Left hindlimb (tissue), 1 donor: ENCODE results near the gene SDSL.
A peak's percentile ranks its signal among the peaks of the same experiment; 100 is the strongest.

Source experiments
- DNase-seq: peaks from one replicate; pipeline ENCODE4 v3.0.0-alpha.2; 2018

SDSL gene

DNA sequence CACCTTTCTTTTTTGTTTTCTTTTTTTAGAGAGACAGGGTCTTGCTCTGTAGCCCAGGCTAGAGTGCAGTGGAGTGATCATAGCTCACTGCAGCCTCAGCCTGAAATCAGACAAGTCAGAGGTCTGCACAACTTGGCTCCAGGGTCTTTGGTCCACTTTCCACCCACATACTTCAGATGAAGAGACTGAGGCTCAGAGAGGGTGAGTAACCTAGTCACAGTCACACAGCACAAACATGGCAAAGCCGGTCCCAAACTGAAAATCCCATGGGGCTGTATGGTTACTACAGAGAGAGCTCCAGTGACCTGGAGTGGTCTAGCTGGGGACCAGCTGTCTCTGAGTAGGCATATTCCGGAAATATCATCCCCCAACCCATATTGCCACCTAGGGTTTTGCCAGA lies 30.3 kb downstream of the SDSL start:
- no peak for DNase-seq

DNA sequence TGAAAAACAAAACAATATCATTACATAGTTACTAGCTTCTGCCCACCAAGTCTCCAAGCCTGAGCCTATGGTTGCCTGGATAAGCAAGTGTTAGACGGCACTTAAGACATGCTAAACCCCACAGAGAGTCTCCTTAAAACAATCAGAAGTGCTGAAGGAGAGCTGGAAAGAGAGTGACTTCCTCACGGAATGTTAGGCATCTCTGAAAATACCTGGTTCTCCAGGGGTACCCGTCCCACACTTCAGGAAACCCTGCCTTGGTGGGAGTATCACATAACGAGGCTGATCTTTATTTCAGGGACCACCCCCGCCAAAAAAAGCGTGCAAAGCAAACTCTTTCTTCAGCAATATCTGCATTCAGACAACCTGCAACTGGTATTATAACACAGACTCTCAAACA lies 31.1 kb downstream of the SDSL start:
- DNase-seq: no peak

DNA sequence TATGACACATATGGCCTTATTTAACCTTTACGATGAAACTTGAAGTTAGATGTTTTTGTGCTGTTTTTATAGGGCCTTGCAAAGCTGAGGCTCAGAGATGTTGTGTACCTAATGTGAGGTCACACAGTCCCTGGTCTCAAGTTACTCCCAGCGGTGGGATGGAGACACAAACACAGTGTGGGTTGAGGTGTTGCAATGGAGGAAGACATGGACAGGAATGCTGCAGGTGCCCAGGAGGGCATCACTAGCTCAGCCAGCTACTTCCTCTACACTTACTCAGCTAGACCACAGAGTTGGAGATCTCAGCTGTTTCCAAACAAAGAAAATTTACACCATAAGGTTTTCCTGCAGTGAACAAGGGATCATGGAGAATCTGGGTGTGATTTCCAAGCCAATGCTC lies 34.0 kb downstream of the SDSL start:
- DNase-seq: no peak

DNA sequence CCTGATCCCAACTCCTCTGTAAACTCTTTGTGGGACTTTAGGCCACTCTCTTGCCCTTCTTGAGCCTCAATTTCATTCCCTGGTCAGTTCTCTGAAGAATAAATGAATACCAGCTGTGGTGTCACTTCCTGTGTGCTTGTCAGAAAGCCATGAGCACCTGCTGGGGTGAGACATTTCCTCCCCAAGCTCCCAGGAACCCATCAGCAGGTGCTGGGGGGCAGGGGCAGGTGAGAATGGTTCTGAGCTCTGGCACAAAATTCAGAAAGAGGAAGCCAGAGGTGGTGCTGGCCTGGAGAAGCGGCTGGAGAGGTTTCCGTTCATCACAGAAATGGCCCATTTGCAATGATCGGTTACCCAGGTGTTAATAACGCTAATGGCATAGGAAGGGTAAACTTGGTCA lies 34.6 kb downstream of the SDSL start:
- no peak for DNase-seq

DNA sequence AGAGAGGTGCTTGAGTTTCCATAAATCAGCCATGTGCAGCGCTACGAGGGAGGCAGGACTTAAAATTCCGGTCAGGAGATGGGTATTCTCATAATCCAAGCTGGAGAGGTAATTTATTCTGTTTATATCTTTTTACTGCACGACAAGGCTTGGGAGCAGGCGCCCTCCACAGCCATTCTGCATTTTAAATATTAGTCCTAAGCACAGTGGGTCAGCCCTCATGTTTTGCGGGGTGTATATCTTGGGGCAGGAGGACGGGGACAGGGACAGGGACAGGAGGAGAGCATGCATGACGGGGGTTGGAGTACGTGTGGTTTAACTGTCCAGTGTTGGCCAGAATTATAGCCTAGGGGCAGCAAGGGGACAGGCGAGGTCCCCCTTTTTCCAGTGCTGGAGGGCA lies 35.0 kb downstream of the SDSL start:
- DNase-seq: no peak

DNA sequence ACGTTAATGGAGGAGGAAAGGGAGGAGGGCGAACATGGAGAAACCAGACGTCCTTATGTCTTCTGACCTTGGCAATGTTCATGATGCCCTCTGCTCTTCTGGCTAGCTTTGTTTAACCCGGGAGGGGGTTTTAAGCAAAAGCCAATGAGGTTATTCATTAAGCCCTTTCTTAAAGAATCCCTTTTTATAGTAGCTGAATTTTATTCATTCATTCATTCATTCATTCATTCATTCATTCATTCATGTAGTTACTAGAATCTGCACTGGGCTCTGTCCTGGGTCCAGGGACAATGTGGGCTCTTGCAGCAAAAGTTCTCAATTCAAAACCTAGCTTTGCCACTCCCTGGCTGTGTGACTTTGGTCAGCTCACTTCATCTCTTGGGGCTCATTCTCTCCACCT lies 35.5 kb downstream of the SDSL start:
- DNase-seq: no peak

DNA sequence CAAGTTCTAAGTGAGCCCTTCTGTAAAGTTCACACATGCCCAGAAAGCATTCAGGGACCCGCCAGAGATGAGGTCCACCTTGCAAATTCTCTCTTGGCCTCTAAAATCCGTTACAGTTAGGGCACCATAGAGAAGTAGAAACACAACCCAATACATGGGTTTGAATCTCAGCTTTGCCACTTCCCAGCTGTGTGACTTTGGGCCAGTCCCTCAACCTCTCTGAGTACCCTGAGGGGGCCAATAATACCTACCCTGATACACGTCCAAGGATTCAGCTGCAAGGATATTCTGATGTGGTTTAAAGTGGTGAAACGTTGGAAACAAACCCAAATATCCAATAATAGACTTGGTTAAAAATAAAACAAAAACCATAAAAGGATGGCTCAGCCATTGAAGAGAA lies 37.8 kb downstream of the SDSL start:
- no peak for DNase-seq

DNA sequence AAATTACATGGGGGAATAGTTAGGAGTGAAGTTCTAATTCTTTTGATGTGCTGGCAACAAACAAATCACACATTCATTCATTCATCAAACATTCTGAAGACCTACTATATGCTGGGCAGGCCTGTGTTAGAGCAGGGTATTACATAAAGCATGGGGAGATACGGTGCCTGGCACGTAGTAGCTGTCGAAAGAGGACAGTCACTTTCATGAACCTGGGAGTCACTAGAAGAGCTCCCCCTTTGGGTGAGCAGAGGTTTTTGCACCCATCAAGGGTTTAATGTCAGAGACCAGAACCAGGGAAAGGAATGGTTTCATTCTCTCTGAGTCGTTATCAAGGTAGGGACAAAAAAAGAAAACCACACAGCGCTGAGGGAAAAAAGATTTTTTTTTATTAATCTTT lies 39.5 kb downstream of the SDSL start:
- DNase-seq: no peak

DNA sequence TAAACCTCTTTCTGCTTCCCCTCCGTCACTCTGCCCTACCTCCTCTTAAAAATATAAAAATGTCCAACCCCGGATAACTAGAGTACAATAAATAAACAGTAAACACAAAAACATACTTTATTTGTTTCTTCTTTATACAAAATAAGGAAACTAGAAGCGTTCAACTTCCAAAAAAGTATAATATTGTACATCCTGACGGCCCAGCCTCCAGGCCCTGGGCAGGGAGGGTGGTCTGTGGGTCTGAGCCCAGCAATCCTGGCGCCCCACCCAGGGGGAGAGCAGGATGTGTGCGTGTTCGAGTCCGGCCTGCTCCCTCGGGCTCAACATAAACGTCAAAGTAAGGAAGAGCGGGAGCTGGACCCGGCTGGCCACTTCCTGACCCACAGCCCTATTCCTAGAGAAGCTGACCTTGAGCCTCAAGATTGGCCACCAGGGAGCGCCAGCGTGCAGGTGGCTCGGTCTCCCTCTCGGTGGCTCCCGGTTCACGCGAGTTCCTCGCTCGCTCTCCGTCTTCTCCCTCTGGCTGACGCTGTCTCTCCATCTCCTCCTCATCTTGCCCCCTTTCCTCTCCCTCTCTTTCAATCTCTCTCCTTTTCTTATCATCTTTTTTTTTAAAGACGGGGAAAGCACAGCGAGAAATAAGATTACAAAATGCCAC lies 40.1 kb downstream of the SDSL start:
- DNase-seq: peak; percentile 64

DNA sequence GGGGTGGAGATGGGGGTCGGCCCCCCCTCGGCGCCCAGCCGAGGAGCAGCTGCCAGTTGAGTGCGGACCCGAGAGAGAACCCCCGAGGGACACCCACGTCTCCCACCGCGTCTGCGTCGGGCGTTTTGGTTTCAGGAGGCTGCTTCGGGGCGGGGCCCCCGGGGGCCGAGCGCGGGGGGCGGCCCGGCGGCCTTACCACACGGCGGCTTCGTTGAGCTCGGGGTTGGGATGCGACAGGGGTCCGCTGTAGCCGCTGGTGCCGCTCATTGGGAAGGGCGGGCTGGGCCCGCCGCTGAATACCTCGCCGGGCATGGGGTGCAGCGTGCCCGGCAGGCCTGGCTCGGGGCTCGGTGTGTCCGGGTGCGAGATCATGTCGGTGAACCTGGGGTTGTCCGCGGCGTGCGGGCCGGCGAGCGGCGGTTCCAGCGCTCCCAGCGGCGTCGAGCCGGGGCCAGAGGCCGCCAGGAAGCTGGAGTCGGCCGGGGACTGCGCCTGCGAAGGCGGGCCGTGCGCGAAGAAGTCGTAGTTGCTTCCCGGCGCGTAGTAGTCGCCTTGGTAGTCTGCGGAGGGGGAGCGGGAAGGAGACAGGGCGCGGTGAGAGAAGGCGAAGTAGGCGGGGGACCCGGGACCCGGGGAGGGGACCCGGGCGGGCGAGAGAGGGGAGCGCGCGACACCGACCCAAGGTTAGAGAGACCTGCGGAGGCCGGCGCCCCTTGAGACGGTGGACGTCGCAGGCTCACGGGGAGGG lies 41.0 kb downstream of the SDSL start:
- DNase-seq: no peak

DNA sequence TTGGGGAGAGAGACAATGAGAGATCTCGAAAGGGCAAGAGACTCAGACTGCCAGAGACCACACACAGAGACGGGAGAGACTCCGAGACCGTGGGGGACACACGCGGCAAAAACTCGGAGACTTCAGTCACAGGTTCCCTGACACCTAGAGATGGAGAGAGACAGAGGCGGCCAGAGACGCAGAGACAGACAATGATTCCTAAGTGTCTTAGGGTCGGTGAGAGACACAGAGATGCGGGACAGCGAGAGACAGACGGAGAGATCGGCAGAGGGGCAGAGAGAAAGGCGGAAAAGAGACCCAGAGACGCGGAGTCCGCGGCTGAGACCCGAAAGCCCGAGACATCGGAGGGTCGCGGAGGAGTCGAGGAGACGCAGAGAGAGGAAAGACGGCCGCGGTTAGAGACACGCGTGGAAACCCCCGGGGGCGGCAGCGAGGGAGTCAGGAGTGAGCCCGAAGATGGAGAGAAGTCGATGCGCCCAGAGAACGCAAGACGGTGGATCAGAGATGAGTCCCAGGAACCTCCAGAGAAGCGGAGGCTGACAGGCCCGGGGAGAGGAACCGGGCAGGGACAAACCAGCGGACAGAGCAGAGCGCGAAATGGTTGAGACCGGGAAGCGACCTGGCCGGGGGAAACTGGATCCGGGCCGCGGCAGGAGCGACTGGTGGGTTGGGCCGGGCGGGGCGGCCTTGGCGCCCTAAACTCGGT lies 41.7 kb downstream of the SDSL start:
- no peak for DNase-seq

DNA sequence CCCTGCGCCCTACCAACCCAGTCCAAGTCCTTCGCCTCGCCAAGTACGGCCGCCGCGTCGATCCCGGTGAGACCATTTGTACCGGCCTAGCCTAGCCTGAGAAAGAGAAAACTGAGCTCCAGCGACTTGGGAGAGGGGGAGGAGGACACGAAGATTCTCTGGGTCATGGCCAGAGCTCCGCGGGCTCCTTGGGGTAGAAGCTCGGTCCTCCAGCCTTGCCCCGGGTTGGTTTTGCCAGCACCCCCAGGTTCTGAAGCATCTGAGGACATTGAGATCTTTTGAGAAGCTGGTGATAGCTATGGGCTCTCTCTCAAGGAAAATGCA lies 42.2 kb downstream of the SDSL start:
- DNase-seq: no peak

DNA sequence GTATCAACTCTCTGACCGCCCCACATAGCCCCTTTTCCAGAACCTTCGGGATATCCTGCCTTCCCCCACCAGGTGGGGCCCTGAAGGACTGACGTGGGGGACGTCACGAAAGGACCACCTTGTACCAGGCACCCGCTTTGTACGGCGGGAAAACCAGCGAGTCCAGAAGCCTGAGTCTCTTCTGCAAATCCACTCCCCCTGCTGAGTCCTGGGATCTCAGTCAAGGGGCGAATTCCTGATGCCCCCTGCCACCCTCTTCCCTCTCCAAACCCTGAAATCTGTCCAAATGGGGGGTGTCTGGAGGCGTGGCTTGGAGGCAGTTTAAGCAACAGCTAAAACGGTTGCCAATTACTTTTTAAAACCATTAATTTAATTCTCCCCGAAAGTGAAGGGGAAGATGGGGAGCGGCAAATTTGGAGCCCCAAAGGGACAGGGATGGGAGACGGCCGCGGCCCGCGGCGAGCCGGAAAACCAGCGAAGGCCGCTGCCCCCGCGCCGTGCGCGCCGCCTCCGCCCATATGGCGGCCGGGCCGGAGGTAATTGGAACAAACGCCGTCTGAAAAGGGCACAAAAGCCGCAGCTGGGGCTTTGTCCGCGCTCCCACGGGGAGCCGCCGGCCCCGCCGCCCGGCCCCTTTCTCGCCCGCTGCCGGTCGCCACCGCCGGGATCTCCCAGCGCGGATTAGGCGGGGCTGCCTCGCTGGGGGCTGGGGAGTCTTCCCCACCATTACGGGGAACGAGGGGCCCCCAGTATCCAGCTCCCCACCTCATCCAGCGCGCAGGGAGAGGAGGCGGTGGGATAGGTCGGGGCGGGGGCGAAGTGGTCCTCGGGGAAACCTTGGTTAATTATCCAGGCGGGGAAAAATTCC lies 42.9 kb downstream of the SDSL start:
- no peak for DNase-seq

DNA sequence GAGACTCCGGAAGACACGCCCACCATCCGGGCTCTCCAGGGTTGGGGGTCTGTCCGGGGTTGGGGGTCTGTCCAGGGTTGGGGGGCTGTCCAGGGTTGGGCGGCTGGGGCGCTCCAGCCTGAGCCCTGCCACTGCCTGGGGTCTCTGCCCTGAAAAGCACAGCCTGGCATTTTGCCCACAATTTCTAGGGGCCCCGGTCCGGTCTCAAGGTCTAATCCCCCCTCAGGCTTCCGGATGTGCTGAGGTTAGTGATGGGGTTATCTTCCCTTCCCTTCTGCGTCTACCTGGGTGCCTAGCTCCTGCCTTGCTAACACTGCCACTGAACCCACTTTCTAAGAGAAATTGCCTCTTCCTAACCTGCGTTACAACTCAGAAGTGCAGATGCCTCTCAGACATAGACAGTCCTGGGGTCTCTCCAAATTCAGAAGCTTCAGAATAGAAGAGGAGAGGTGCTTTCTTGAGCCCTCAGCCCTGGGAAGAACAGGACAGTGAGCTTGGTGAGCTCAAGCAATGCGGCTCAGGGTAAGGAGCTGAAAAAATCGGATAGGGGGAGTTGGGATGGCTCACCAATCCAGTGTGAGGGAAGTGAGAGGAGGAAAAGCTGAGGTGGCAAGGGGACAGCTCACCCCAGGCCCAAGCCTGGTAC lies 43.8 kb downstream of the SDSL start:
- DNase-seq: no peak

DNA sequence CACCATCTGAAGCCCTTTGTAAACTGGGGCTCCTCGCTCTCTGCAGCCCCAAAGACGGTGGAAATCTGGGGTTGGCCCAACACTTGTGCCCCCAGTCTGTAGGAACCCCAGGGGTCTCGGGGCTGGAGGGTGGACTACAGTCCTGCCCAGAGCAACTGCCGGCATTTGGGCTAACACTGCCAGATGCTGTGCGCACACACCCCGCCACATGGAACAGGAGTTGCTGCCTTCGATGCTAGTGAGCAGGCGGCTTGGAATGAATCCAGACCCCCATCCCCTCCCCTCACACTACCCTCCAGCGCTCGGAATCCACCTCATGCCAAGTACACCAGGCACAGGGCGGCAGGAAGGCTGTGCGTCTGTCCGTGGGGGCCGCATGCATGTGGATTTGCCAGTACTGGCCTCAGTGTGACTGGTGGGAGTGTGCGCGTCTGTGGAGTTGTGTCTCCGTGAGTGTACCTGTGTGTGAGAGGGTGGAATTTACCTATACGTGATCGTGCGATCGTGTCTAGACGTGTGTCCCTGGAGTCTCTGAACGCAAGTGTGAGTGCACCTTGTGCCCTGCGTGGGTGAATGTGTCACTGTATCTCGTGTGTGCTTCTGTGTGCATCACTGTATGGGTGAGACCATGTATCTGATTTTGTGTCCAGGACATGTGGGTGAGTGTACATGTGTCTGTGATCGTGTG lies 44.4 kb downstream of the SDSL start:
- DNase-seq: no peak

DNA sequence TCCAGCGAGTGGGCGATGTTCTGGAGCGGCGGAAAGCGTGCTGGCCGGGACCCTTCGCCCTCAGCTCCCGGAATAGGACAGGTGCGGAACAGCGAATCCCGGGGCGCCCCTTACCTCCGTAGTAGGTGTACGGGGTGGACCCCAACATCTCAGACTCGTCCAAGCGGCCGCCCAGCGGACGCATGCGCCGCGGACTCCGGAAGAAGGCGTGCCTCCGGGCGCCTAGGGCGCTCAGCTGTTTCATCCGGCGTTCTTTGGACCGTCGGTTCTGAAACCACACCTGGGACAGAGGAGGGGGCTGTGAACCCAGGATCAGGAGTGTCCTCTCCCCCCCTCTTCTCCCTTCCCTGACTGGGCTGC lies 44.9 kb downstream of the SDSL start:
- DNase-seq: no peak

DNA sequence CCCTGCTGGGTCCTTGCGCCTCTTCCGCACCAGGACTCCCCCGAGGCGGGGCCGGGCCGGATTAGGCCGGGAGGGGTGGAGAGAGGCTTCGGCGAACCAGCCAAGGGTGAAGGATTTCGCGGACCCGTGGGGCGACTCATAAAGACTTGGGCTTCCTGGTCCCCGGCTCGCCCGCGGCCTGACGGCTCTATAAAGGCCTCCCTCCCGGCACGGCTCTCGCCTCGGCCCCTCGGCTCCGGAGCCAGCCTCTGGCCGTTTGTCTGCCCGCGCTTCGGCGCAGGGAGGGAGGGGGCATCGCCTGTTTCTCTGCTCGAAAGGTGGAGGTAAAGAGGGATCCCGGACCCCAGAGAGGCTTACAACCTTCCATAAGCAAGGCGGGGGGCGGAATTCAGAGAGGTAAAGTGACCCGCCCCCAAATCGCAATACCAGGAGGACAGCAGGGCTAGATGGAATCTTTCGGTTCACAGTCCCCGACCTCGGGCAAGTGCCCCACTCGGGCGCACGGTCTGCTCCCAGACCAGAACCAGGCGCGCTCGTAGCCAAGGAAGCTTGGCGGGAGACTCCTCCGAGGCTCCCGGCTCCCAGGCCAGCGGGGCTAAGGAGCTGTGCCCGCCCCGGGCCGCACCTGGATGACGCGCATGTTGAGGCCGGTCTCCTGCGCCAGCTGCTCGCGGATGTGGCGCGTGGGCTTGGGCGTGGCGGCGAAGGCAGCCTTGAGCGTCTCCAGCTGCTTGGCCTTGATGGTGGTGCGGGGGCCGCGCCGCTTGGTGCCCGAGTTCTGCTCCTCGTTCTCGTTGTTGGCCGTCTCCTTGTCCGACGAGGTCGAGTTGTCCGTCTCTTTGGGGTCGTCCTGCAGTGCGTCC lies 45.6 kb downstream of the SDSL start:
- no peak for DNase-seq

DNA sequence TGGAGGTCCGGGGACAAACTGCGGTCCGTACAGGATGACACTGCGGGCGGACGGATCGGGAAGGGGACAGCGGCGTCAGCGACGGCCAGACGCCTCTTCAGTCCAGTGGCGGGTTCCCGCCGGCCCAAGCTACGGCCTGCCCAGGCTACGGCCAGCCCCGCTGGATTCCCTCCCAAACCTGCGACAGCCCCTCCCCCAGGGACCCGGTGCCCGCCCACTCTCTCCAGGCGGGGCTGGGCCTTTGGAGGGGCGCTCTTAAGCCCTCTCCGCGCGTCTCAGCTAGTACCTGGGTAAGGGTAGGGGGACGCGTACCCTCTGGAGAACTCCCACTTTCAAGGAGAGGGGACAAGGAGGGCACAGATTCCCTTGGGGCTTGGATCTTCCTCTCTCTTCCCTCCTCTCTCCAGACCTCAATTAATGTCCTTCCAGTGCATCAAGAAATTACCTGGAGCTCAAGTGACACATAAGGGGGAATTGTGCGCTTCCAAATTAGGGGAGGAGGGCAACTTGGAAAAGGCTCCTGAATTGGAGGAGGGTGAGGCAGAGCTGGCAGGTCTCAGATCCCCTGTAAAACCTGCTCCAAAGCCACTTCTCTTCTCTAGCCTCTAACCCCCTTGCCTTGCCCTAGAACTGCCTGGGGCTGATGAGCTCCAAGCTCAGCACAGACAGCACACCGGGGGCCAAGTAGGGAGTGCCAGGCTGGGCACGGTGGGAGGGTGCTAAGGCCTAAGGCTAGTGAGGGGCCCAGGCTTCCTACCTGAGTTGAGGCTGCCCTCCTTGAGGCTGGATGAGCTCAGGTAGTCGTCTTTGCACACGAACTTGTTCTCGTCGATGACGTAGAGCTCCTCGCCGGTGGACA lies 46.4 kb downstream of the SDSL start:
- no peak for DNase-seq

DNA sequence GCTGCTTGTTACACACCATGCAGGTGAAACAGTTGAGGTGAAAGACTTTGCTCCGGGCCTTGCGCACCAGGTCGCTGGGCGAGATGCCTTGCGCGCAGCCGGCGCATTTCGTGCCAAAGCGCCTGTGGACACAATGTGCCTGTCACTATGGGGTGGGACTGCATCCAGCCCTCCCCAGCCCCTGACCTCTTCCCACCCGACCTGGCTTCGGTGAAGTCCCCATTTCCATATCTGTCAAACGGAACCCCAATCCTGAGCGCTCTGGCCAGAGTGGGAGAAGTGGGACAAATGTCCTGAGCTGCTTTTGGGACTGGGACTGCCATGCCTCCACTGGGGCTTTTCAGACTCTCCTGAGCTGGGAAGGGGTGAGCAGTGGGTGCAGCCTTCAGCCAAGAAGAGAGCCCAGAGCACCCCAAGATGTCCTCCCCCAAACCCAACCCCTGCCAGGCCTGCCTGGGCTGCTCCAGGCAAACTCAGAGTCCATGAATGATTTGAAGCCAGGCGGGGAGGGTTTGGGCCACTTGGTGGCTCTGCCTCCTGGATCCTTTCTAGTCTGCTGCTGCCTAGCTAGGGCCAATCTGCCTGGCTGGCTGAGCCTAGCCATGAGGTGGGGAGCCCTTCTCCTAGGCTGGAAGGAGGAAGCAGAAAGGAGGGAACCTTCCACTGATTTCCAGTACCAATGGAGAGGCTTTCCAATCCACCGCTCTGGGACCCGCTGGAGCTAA lies 47.2 kb downstream of the SDSL start:
- DNase-seq: no peak
